Uterus (tissue), 4 donors: ENCODE results near the gene PLK5. TPM values are rescaled to one million over a fixed set of nuclear protein-coding genes. Genes with fewer than 3 reads are reported as not detected.

Experiments used
- DNase-seq, 2 donors: peaks; one replicate each; pipeline ENCODE4 v3.0.0-alpha.2; 2019 to 2020
- H3K27ac ChIP-seq, 2 donors: fragments of 200-600 bp; sonication (generic); 1 replicate in 1 of 2; 2 replicates in 1 of 2; pipeline ENCODE4 v1.5.1; 2016 to 2018
- H3K27me3 ChIP-seq, 2 donors: fragments of 200-600 bp; sonication (generic); one replicate each; pipeline ENCODE4 v1.5.1; 2018 to 2019; ENCODE audit warnings: control low read depth in 1 of 2
- H3K36me3 ChIP-seq, 2 donors: fragments of 200-600 bp; sonication (generic); one replicate each; pipeline ENCODE4 v1.5.1; 2019; ENCODE audit warnings: control low read depth in 1 of 2
- H3K4me1 ChIP-seq, 2 donors: fragments of 200-600 bp; sonication (generic); one replicate each; pipeline ENCODE4 v1.5.1; 2018 to 2019; ENCODE audit warnings: control low read depth in 1 of 2
- H3K4me3 ChIP-seq, 2 donors: fragments of 200-600 bp; sonication (generic); 1 replicate in 1 of 2; 2 replicates in 1 of 2; pipeline ENCODE4 v1.5.1; 2018 to 2019; ENCODE audit warnings: mild to moderate bottlenecking in 1 of 2
- H3K9me3 ChIP-seq, 2 donors: fragments of 200-600 bp; sonication (generic); one replicate each; pipeline ENCODE4 v1.5.1; 2019; ENCODE audit warnings: control low read depth in 1 of 2
- POLR2A ChIP-seq, 2 donors: fragments of 450-650 bp; IDR thresholded peaks; one replicate each; pipeline ENCODE4 v1.6.1; 2016; ENCODE audit warnings: antibody characterized with exemption in 2 of 2, mild to moderate bottlenecking in 1 of 2, moderate library complexity in 1 of 2
- intact Hi-C: fragments of 100-400 bp; cut with DNase I; formaldehyde crosslinking; loops from one replicate; pipeline ENCODE4 v1.15.1; 2023; ENCODE audit warnings: low total_unique reads
- total RNA-seq, 4 donors: library from RNA; depleted of rRNA in 3 of 4; stranded (reverse); fragments of >200 nt in 3 of 4; gene quantifications; one replicate each; pipeline versions ENCODE4 v1.1.0 to v1.2.4, GENCODE V29; 2014 to 2023
- TF ChIP-seq, protein P1 (sequence below), 4 experiments: fragments of 200-600 bp in 2 of 4; fragments of 450-650 bp in 2 of 4; sonication (generic) in 2 of 4; IDR thresholded peaks; one replicate each; pipeline ENCODE4 v1.5.1; 2016 to 2019; ENCODE audit warnings: antibody characterized with exemption in 4 of 4, mild to moderate bottlenecking in 2 of 4, moderate library complexity in 1 of 4
- donor health status: DM: yes; HTN: yes; CAD: no.

The PLK5 gene
- total RNA-seq, 4 donors from 2014 or later: 0.21 to 2.7 TPM; not detected in 2

DNA sequence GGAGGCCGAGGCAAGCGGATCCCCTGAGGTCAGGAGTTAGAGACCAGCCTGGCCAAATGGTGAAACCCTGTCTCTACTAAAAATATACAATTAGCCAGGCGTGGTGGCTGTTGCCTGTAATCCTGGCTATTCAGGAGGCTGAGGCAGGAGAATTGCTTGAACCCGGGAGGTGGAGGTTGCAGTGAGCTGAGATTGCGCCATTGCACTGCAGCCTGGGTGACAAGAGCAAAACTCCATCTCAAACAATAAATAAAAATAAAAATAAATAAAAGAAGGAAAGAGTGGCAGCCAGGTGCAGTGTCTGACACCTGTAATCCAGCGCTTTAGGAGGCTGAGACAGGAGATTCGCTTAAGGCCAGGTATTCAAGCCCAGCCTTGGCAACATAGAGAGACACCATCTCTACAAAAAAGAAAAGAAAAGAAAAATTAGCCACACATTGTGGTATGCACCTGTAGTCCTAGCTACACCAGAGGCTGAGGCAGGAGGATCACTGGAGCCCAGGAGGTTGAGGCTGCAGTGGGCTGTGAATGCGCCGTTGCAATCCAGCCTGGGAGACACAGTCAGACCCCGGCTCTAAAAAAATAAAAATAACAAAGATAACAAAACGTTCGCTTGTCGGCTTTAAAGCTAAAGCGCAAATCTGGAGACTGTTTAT, 21.3 kb upstream of the PLK5 start:
- TF ChIP-seq POLR2A (IDR thresholded peaks at IDR 0.05): no peak
- TF ChIP-seq, protein P1, sequence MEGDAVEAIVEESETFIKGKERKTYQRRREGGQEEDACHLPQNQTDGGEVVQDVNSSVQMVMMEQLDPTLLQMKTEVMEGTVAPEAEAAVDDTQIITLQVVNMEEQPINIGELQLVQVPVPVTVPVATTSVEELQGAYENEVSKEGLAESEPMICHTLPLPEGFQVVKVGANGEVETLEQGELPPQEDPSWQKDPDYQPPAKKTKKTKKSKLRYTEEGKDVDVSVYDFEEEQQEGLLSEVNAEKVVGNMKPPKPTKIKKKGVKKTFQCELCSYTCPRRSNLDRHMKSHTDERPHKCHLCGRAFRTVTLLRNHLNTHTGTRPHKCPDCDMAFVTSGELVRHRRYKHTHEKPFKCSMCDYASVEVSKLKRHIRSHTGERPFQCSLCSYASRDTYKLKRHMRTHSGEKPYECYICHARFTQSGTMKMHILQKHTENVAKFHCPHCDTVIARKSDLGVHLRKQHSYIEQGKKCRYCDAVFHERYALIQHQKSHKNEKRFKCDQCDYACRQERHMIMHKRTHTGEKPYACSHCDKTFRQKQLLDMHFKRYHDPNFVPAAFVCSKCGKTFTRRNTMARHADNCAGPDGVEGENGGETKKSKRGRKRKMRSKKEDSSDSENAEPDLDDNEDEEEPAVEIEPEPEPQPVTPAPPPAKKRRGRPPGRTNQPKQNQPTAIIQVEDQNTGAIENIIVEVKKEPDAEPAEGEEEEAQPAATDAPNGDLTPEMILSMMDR (IDR thresholded peaks at IDR 0.05): no peak
- Histone ChIP-seq H3K27me3 (no peaks in the 10 kb centered on the region), H3K4me3 (no peak overlapping the region), H3K4me1 (peaks cover 0 to 6% of the 10 kb centered on the region in 2 donors), H3K36me3 (no peaks in the 10 kb centered on the region), H3K9me3 (no peaks in the 10 kb centered on the region), H3K27ac (no peak overlapping the region)
- no peak for DNase-seq
- intact Hi-C loops: no loop called here

DNA sequence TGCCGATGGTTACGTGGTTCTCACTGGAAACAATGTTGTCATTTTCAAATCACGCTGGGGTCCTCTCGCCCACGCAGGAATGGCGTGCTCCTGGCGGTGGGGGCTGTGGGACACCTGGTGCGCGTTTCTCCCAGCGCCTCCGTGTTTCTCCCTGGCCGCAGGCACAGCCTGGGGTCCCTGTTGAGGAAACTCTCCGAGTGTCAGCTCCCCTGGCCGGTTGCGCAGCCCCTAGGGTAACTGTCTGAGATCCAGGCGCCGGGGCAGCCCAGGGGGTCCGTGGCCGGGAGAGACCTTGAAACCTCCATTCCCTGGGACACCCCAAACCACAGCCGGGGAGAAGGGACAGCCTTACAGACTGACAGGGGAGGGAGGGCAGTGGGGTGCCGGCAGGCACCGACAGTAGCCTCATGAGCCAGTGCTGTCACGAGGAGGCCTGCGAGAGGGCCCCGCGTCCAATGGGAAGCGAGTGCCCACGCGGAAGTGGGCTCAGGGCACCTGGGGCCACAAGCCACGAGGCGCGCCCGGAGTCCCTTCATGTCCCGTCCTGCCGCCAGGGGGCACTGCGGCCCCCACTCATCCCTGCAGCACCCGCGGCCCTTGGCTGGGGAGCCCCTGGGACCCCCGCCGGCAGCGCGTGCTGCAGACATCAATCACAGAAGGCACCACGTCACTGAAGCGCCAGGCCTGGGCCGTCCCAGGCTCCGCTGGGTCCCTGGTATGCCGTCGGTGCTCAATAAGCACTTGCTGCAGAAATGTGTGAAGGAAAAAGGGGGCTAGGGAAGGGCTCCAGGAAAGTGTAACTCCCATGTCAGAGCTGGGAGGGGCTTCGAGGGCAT, 20.6 kb upstream of the PLK5 start:
- TF ChIP-seq, protein P1 (IDR thresholded peaks at IDR 0.05): peak; percentile 54 to 72 (median 64)
- TF ChIP-seq POLR2A (IDR thresholded peaks at IDR 0.05): no peak
- no peaks in the 10 kb centered on the region for H3K9me3 ChIP-seq
- peaks cover 0 to 6% of the 10 kb centered on the region in 2 donors for H3K4me1 ChIP-seq
- H3K27me3 ChIP-seq: no peaks in the 10 kb centered on the region
- H3K36me3 ChIP-seq: no peaks in the 10 kb centered on the region
- intact Hi-C loops: no loop called here
- no peak overlapping the region for H3K27ac ChIP-seq
- peak in 1 of 2 donors; percentile 61 for DNase-seq
- no peak overlapping the region for H3K4me3 ChIP-seq

DNA sequence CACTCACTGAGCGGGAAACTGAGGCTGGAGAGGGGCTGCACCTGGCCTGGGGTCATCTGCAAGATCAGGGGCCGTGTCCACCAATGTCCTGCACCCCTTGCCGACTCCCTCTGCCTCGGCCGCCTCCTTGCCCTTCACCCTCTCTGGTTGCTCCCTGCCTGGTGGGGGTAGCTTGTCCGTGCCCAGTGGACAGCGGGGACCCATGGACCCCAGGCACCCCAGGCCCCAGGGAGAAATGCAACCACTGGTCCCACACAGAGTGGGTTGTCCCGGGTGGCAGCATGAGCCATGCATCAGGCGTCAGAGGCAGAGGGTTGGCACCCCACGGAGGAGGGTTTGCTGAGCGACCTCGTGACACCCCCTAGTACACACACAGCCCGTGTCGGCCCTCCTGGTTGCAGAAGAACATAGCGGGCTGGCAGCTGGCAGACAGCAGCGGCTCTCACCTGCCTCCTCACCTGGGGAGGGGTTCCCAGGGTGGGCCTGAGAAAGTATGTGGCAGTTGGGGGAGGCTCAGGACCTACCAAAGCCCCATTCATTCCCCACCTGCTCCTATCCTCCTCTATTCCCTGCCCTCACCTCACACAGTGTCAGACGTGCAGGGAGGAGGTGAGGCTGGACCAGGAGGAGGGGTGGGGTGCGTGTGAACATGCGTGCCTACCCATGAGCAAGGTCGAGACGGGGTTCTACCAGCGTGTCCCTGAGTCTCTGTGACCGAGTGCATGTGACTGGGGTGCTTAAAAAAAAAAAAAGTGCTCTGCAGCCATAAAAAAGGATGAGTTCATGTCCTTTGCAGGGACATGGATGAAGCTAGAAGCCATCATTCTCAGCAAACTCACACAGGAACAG, 19.7 kb upstream of the PLK5 start:
- peaks cover 0 to 6% of the 10 kb centered on the region in 2 donors for H3K4me1 ChIP-seq
- intact Hi-C loops: no loop called here
- no peaks in the 10 kb centered on the region for H3K27me3 ChIP-seq
- H3K9me3 ChIP-seq: no peaks in the 10 kb centered on the region
- no peak for TF ChIP-seq POLR2A (IDR thresholded peaks at IDR 0.05)
- TF ChIP-seq, protein P1 (IDR thresholded peaks at IDR 0.05): no peak
- no peak overlapping the region for H3K27ac ChIP-seq
- H3K4me3 ChIP-seq: no peak overlapping the region
- no peaks in the 10 kb centered on the region for H3K36me3 ChIP-seq
- no peak for DNase-seq

DNA sequence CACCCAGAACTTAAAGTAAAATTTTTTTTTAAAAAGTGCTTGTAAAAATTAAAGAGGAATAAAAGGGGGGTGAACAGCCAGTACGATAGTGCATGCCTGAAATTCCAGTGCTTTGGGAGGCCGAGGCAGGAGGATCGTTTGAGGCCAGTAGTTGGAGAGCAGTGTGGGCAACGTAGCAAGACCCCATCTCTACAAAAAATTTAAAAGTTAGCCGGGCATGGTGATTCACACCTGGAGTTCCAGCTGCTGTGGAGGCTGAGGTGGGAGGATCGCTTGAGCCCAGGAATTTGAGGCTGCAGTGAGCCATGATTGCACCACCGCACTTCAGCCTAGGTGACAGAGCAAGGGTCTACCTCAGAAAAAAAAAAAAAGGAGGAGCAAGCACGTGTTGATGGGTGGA, 18.9 kb upstream of the PLK5 start:
- intact Hi-C loops: no loop called here
- Histone ChIP-seq H3K4me1 (peaks cover 0 to 6% of the 10 kb centered on the region in 2 donors), H3K9me3 (no peaks in the 10 kb centered on the region), H3K27me3 (no peaks in the 10 kb centered on the region), H3K4me3 (no peak overlapping the region), H3K36me3 (no peaks in the 10 kb centered on the region), H3K27ac (no peak overlapping the region)
- no peak for TF ChIP-seq POLR2A (IDR thresholded peaks at IDR 0.05)
- TF ChIP-seq, protein P1 (IDR thresholded peaks at IDR 0.05): no peak
- no peak for DNase-seq
